Lung (tissue), 12 donors: ENCODE measurements around the gene SLAMF7. TPM values are rescaled to one million over a fixed set of nuclear protein-coding genes. Genes with fewer than 3 reads are reported as not detected.

Experiments
- ATAC-seq: fragments of 200-7000 bp; cut with Tn5 transposase; one replicate; pipeline ENCODE4 v1.9.1; 2020; ENCODE audit warnings: moderate number of reproducible peaks; ENCODE audit not compliant: insufficient read depth, low FRiP score
- DNase-seq, 3 donors: peaks; one replicate each; pipeline ENCODE4 v3.0.0-alpha.2; 2013 to 2017
- H3K27ac ChIP-seq, 2 donors: one replicate each; pipeline ENCODE4 v1.5.1; 2013; ENCODE audit warnings: mild to moderate bottlenecking in 2 of 2, moderate library complexity in 2 of 2, control low read depth in 1 of 2, inconsistent platforms in 1 of 2, low read depth in 1 of 2, low read length in 1 of 2
- H3K27me3 ChIP-seq, 3 donors: one replicate each; pipeline ENCODE4 v1.5.1; 2013; ENCODE audit warnings: low read length in 2 of 3; ENCODE audit not compliant: control insufficient read depth in 3 of 3, insufficient read depth in 3 of 3
- H3K36me3 ChIP-seq, 4 donors: one replicate each; pipeline ENCODE4 v1.5.1; 2013; ENCODE audit warnings: low read length in 4 of 4, mild to moderate bottlenecking in 1 of 4, moderate library complexity in 1 of 4; ENCODE audit not compliant: control insufficient read depth in 4 of 4, insufficient read depth in 4 of 4
- H3K4me1 ChIP-seq, 5 donors: one replicate each; pipeline ENCODE4 v1.5.1; 2013; ENCODE audit warnings: low read length in 5 of 5, mild to moderate bottlenecking in 2 of 5, moderate library complexity in 1 of 5; ENCODE audit not compliant: control insufficient read depth in 5 of 5, insufficient read depth in 5 of 5
- H3K4me3 ChIP-seq: one replicate; pipeline ENCODE4 v1.5.1; 2013; ENCODE audit warnings: mild to moderate bottlenecking, control low read depth, moderate library complexity
- H3K9ac ChIP-seq, 2 donors: one replicate each; pipeline ENCODE4 v1.5.1; 2013; ENCODE audit warnings: low read length in 2 of 2, control low read depth in 1 of 2; ENCODE audit not compliant: insufficient read depth in 1 of 2
- H3K9me3 ChIP-seq, 4 donors: one replicate each; pipeline ENCODE4 v1.5.1; 2013; ENCODE audit warnings: low read length in 3 of 4, mild to moderate bottlenecking in 1 of 4, moderate library complexity in 1 of 4; ENCODE audit not compliant: control insufficient read depth in 4 of 4, insufficient read depth in 3 of 4
- WGBS, 2 donors: extraction: QIAGEN DNeasy Blood & Tissue Kit; methylation state at CpG; one replicate each; pipeline ENCODE4 v1.1.7; 2013; 5-methylcytosine and 5-hydroxymethylcytosine counted together
- polyA plus RNA-seq, 2 donors: library from polyadenylated mRNA; stranded (reverse); fragments of 200-250 nt; gene quantifications; one replicate each; pipeline ENCODE4 v1.2.1, GENCODE V29; 2013
- total RNA-seq, 2 donors: library from RNA; depleted of rRNA in 1 of 2; stranded (reverse); fragments of >200 nt in 1 of 2; gene quantifications; one replicate each; pipeline ENCODE4 v1.2.1, GENCODE V29; 2014 to 2021
- TF ChIP-seq, protein P1 (sequence below): IDR thresholded peaks from 2 replicates; pipeline ENCODE4 v1.5.1; 2012; ENCODE audit warnings: mild to moderate bottlenecking; ENCODE audit errors: control extremely low read depth, extremely low read depth
- donor health status: control.
- donor health status: control.
- donor health status: Bipolar disorder and iron deficiency.
- donor health status: healthy.
- donor health status: DM: yes; HTN: yes; CAD: no.

Gene SLAMF7
- total and polyA plus RNA-seq, 4 donors: 4.6 to 69.4 (median 10.0) TPM

DNA sequence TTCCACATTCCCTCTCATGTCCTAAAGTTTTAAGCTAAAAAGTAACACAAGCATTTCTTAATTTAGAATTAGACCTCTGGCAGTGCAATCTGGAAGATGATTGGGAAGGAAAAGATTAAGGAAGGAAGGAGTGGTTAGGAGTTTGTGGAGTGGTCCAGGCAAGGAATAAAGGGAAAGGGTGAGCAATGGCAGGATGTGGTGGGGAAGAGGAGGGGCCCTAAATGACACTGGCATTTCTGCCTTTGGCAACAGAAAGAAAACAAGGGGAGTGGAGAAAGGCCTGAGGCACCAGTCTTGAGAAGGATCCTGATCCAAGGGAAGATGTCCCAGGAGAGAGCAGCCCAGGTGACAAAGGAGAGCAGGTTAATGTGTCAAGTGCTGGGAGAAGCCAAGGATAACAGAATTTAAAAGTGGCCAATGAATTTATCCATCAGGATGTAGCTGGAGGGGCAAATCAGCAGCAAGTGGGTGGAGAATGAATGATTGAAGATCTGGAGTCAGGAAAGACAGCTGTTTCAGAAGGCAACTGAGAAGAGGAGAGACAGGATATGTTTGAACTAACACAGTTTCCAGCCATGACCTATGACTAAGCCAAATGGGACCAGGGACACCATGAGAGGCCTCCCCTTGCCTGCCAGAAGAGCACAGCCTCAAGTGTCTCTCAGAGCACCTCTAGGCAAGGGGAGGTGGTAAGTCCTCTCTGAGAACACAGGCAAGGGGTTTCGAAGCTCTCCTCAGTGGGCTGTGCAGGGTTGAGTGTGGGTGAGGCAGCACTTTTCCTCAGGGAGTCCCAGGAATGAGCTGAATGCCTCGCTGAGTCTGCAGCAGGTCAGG is 36.1 kb downstream of the SLAMF7 start:
- H3K36me3 ChIP-seq: no peaks in the 10 kb centered on the region
- H3K4me1 ChIP-seq: no peaks in the 10 kb centered on the region
- ATAC-seq (no peak), DNase-seq (no peak)
- whole genome bisulfite sequencing, 2 donors: 61 to 87% methylated on average over 2 of the region's 2 CpGs
- H3K4me3 ChIP-seq: no peak overlapping the region
- H3K9me3 ChIP-seq: no peaks in the 10 kb centered on the region
- H3K27me3 ChIP-seq: no peaks in the 10 kb centered on the region
- H3K27ac ChIP-seq: no peak overlapping the region
- TF ChIP-seq, protein P1, sequence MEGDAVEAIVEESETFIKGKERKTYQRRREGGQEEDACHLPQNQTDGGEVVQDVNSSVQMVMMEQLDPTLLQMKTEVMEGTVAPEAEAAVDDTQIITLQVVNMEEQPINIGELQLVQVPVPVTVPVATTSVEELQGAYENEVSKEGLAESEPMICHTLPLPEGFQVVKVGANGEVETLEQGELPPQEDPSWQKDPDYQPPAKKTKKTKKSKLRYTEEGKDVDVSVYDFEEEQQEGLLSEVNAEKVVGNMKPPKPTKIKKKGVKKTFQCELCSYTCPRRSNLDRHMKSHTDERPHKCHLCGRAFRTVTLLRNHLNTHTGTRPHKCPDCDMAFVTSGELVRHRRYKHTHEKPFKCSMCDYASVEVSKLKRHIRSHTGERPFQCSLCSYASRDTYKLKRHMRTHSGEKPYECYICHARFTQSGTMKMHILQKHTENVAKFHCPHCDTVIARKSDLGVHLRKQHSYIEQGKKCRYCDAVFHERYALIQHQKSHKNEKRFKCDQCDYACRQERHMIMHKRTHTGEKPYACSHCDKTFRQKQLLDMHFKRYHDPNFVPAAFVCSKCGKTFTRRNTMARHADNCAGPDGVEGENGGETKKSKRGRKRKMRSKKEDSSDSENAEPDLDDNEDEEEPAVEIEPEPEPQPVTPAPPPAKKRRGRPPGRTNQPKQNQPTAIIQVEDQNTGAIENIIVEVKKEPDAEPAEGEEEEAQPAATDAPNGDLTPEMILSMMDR: no peak
- no peak overlapping the region for H3K9ac ChIP-seq

DNA sequence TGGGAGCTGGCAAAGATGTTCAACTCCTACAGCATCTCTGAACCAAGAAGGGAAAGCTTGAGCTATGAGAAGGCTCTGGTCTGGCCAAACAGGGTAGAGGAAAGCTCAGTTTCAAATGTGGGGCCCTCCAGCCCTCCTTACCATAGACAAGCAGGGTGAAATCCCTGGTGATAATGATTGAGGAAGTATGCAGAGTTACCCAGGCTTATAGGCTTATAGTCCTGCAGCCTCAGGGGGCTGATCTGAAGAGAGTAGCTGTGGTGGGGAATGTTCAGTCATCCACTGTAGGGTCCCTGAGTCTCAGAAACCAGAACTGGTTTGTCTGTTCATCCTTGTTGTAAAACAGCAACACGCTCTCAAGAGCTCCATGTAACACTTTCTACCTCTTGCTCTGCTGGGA is 37.1 kb downstream of the SLAMF7 start:
- Histone ChIP-seq H3K27ac (no peak overlapping the region), H3K9me3 (no peaks in the 10 kb centered on the region), H3K4me1 (peaks cover 0 to 4% (median 0%) of the 10 kb centered on the region in 5 donors), H3K36me3 (no peaks in the 10 kb centered on the region), H3K9ac (no peak overlapping the region), H3K27me3 (no peaks in the 10 kb centered on the region), H3K4me3 (no peak overlapping the region)
- TF ChIP-seq, protein P1: no peak
- 89 to 100% methylated on average over 1 of the region's 1 CpG for WGBS, 2 donors
- ATAC-seq (no peak), DNase-seq (no peak)

GRCh38 chr1:160777486-160778089 is 38.5 kb downstream of the SLAMF7 start:
- ATAC-seq (no peak), DNase-seq (peak; percentile 11 to 36 (median 26))
- H3K9me3 ChIP-seq: no peaks in the 10 kb centered on the region

More at GRCh38 chr1:160777486-160778089, 38.5 kb downstream of the SLAMF7 start:
- 59 to 72% methylated on average over 7 of the region's 7 CpGs for WGBS, 2 donors
- Histone ChIP-seq H3K27ac (no peak overlapping the region), H3K4me3 (no peak overlapping the region), H3K36me3 (no peaks in the 10 kb centered on the region), H3K9ac (no peak overlapping the region), H3K27me3 (no peaks in the 10 kb centered on the region), H3K4me1 (peaks cover 0 to 4% (median 0%) of the 10 kb centered on the region in 5 donors)
- TF ChIP-seq, protein P1: peak; percentile 41
